SU-DHL-6 (cell line): ENCODE results near the gene ATP6V1B1.

Experiments used
- CTCF ChIP-seq: fragments of 200-600 bp; sonication (generic); IDR thresholded peaks from one replicate; pipeline ENCODE4 v1.5.1; 2017; ENCODE audit warnings: antibody characterized with exemption, mild to moderate bottlenecking, low read length, moderate library complexity; ENCODE audit not compliant: insufficient read depth, poor library complexity, severe bottlenecking
- EZH2phosphoT487 ChIP-seq: fragments of 200-600 bp; sonication (generic), shearing (Covaris generic); conservative IDR thresholded peaks from 2 replicates; pipeline ENCODE4 v1.6.1; 2018; ENCODE audit warnings: mild to moderate bottlenecking, antibody characterized with exemption, low read length, moderate library complexity, mixed read lengths

- TF ChIP-seq CTCF (no peak), EZH2phosphoT487 (no peak)
These were observed 17.7 kb upstream of the ATP6V1B1 start for GRCh38 chr2:70918016-70918415.
